GM21360 (cell line): ENCODE data around the gene CCDC192.
"Not testable (repeated sequence)": the region's sequence is repeated elsewhere in the genome, so short reads cannot be mapped to it uniquely, and the experiment has no call there.

ENCODE experiments used
- ATAC-seq: cut with Tn5 transposase; IDR thresholded peaks from one replicate; pipeline ENCODE4 v1.9.1; 2021; ENCODE audit warnings: mild to moderate bottlenecking, moderate library complexity; ENCODE audit not compliant: unreplicated experiment

CCDC192 gene

GRCh38 chr5:127839496-127840197, 136.5 kb downstream of the CCDC192 start:
- ATAC-seq = peak; percentile 22

- peak; percentile 65 for ATAC-seq
These were observed 137.0 kb downstream of the CCDC192 start for GRCh38 chr5:127840198-127840524.

DNA sequence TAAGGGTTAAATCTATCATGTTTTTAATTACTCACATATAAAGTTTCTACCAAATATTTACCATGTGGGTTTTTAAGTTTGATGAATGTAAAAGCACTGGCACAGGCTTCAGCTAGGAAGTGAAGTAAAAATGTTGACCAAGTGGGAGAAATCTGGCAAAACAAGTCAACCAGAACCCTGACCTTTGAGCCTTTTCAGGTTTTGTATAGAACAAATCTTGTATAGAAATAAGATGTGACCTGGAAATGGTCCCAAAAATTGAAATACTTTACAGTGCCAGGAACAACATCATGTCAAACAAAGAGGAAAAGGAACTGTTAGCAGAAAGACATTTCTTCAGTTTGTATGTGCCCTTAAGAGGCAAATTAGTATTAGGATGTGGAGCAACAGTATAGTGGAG, 137.6 kb downstream of the CCDC192 start:
- no peak for ATAC-seq

DNA sequence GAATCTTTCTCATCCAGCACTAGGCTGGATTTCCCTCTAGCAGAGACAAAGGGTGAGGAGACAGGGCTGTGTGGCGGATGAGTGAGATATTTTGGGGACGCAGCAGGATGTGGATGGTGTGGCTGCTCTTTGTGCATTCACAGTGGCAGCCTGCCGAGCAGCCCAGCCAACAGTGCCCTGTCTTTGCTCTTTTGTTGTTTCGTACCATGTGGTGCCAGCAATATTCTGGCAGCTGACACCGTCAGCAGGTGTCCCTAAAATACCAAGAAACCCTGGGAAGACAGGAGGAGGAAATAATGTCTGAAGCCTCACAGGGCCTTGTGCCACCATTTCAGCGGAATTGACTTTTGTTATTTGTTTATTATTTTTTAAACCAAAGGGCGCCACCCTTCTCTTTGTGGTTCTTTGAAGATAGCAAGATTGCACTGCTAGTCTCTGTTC, 141.4 kb downstream of the CCDC192 start:
- no peak for ATAC-seq

GRCh38 chr5:127846884-127847283, 143.7 kb downstream of the CCDC192 start:
- no peak for ATAC-seq

DNA sequence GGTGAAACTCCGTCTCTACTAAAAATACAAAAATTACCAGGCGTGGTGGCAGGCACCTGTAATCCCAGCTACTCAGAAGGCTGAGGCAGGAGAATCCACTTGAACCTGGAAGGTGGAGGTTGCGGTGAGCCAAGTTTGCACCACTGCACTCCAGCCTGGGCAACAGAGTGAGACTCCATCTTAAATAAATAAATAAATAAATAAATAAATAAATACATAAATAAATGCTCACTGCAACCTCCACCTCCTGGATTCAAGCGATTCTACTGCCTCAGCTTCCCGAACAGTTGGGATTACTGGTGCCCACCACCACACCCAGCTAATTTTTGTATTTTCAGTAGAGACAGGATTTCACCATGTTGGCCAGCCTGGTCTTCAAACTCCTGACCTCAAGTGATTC, 144.4 kb downstream of the CCDC192 start:
- ATAC-seq = not testable (repeated sequence)

DNA sequence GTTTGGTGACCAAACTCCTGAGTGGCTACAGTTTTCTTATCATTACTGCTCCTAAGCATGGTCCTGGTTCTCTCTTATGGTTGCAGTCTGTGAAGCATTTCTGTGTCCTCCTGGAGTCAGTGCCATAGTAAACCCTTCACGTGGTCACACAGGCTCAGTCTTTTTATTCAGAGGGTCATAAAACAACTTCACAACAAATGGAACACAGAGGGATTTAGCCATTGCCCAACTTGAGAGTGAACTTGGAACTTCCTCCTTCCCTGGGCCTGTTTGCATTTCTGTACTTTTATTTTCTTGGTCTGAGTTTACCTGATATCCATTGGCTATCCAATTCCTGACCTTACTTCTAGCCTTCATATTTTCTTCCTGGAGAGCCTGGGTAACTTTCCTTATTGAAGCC, 144.9 kb downstream of the CCDC192 start:
- no peak for ATAC-seq

- ATAC-seq = no peak
These were observed 146.2 kb downstream of the CCDC192 start for GRCh38 chr5:127849408-127849807.

DNA sequence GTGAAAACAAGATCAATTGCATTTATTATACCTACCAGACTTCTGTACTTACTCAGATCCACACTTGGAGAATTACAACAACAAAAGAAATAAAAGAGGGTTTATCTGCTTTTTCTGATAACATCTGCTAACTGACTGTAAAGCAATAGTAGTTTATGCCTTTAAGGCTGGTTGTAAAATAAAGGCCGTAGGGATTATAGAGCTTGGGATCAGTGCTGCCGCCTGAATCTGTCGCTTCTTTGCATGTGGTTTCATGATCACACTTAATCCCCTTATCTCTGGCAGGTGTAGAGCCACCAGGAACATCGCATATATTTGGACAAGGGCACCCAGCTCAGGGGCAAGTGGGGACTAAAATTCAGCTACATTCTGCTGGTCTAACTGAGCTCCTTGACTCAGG, 146.7 kb downstream of the CCDC192 start:
- ATAC-seq = no peak

DNA sequence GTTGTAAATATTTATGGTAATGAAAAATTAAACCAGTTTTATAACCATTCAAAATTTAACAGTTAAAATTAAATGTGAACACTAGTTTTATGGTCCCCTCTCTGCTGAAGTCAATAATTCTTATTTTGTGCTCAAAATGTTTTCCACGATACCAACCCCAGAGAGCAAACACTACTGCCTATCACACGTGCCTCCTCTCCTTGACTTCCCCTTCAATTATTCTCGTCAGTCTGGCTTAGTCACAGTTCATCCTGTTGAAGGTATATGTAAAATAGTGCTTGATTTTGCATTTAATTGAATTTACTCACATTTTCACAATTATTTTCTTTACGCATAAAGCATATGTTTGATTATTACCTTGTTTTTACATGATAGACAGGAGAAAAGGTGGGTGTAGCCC, 148.8 kb downstream of the CCDC192 start:
- no peak for ATAC-seq

DNA sequence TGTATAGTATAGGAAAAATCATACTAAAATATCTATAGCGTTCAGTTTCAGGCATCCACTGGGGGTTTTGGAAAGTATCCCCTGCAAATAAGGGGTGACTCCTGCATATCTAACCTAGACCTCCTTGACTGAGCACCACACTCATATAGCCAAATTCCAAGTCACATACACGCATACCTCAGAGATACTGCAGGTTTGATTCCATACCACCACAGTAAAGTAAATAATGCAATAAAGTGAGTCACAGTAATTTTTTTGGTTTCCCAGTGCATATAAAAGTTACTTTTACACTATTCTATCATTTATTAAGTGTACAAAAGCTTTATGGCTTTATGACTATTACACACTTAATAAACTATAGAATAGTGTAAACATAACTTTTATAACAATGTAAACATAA, 151.3 kb downstream of the CCDC192 start:
- no peak for ATAC-seq

GRCh38 chr5:127856292-127856691, 153.1 kb downstream of the CCDC192 start:
- peak; percentile 81 for ATAC-seq

GRCh38 chr5:127858116-127858784, 155.1 kb downstream of the CCDC192 start:
- no peak for ATAC-seq

DNA sequence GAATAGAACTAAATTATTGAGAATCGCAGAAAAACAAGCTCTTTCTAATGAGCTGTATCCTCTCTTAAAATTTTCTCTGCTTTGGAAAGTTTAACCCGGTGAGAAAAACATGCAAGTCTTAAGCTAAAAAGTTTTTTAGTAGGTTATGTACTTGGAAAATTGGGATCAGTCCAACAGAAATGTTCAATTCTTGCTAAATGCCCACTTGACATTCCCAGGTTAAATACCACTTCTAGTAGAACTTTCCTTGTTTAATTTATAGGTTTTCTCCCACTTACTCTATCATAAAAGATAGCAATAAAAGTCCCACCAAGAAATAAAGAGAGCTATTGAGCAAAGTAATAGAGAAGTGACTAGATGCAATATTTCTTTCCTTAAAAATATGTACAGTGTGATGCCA, 157.1 kb downstream of the CCDC192 start:
- no peak for ATAC-seq

- ATAC-seq = no peak
These were observed 160.0 kb downstream of the CCDC192 start for GRCh38 chr5:127863161-127863560.

- ATAC-seq = no peak
These were observed 160.6 kb downstream of the CCDC192 start for GRCh38 chr5:127863610-127864395.

GRCh38 chr5:127864511-127864910, 161.3 kb downstream of the CCDC192 start:
- no peak for ATAC-seq

- peak; percentile 41 for ATAC-seq
These were observed 162.1 kb downstream of the CCDC192 start for GRCh38 chr5:127865273-127865672.

DNA sequence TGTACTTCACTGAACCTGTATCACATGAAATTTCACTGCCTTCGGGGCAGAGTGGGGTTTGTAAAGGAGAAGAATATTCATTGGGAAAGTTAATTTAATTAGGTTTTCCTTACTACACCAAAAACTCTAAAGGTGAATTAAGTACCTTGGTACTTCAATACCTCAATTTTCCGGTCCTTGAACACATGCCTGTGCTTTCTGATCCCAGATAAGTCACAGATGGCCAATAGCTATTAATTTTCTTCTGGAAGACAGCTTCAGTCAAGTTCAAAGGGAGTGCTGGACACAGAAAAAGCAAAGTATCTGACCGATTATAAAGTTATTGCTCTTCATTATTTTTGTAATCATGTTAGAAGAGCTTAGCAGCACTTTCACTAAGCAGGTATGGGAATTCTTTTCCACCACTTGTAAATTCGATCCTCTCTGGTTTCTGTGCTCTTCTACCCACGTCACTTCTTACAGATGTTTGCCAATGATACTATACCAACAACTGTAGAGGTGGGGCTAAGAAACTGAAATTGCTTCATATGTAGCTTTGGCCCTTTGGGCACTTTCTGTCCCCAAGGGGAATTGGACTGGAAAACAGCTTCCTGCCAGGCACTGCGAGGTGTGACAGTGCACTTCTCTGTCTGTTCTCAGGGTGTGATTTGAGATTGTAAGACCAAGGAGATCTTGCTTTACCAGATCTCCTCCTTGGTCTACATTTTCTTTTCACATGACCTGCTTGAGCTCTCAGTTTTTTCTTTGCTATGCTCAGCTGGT, 164.0 kb downstream of the CCDC192 start:
- no peak for ATAC-seq

- peak; percentile 52 for ATAC-seq
These were observed 167.7 kb downstream of the CCDC192 start for GRCh38 chr5:127870914-127871313.

- ATAC-seq = no peak
These were observed 168.4 kb downstream of the CCDC192 start for GRCh38 chr5:127871503-127872153.
